8988T (cell line): Measurements from ENCODE around the gene RTL10.

ENCODE experiments used
- DNase-seq: peaks from one replicate; pipeline ENCODE4 v3.0.0; 2011

The RTL10 gene

GRCh38 chr22:19807161-19807913 is 47.3 kb downstream of the RTL10 start:
- no peak for DNase-seq

DNA sequence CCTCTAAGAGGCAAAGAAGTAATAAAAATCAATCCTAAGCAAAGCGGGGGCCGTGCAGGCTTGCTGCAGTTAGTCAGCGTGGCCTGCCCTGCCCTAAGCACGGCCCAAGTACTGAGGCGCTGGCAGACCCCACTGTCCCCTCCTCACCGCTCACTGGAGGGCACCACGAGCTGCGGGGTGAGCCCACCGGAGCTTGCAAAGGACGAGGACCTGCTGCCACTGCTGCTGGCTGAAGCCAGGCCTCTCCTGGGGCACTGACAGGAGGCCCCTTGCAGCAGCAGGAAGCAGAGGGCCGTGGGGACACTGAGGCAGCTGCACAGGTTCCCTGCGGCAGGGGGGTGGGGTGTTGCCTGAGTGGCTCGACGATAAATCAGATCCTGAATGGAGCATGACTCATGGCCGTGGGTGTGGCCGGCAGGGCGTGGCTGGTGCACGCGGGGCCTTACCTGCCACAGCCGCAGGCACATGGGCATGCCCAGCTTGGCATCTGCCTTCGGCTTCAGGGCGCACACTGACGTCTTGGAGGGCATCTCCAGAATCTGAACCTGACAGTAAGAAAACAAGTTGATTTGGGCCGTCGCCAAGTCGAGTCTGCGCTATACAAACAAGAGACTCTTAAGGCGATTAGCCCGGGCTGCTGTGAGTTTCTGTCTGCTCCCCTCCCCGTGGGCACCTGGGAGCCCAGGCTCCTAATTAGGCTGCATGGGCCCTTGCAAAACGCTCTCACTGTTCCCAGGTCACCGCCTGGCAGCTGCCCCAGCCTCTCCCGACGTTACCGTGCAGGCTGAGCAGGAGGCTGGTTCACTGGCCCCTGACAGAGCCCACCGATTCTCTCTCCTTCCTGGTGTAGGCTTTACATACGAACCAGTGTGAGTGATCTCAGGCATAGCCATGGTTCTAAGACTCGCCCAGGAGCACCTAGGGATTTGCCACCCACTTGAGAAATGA is 48.2 kb downstream of the RTL10 start:
- peak; percentile 57 for DNase-seq

DNA sequence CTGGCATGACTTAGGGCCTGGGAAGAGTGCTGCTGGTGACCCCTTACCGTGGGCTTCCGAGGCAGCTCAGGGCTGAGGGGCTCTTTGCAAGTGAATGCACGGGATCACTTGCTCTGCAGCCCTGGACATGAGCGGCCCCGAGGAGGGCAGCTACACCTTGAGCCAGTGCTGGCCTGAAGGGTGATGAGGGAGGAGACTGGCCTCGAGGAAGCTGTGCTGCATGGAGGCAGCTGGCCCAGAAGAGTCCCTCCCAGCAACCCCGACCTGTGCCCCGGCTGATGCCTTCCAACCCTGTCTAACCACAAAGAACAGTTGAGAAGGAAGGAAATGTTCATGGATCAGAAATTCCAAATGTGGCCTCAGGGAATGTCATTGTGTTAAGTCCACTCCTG is 48.9 kb downstream of the RTL10 start:
- DNase-seq: no peak
